NB4 (cell line): ENCODE results near the gene TICRR.

Experiments
- POLR2A ChIP-seq: IDR thresholded peaks from 2 replicates; pipeline ENCODE4 v1.6.1; 2011; ENCODE audit warnings: mild to moderate bottlenecking; ENCODE audit not compliant: insufficient read length; ENCODE audit errors: extremely low read depth
- TF ChIP-seq, protein P1 (sequence below): IDR thresholded peaks from one replicate; pipeline ENCODE4 v1.5.1; 2012; ENCODE audit warnings: low read depth, low read length

DNA sequence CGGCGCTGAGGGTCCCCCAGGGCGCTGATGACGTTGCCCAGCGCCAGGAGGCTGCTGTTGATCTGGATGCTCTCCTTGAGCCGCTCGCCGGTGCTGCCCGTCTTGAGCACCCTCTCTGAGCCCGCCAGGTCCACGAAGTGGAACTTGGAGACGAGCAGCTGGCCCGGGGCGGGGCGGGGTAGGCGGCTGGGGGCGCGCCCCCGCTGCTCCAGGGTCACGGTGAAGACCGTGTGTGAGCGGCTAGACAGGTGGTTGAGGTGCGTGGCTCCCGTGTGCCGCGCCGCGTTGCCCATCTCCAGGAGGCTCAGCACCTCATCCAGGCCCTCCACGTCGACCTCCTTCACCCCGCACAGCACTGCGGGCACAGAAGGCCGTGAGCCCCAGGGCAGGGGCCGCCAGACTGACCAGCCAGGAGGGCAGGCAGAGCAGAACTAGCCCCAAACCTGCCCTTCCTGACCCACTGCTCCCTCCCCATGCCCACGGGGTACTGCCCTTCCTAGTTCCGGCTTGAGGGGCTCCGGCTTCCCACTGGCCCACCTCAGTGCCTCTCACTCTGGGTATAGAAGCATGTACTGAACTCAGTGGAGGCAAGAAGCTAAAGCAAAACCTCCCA lies 73.8 kb downstream of the TICRR start:
- TF ChIP-seq, protein P1, sequence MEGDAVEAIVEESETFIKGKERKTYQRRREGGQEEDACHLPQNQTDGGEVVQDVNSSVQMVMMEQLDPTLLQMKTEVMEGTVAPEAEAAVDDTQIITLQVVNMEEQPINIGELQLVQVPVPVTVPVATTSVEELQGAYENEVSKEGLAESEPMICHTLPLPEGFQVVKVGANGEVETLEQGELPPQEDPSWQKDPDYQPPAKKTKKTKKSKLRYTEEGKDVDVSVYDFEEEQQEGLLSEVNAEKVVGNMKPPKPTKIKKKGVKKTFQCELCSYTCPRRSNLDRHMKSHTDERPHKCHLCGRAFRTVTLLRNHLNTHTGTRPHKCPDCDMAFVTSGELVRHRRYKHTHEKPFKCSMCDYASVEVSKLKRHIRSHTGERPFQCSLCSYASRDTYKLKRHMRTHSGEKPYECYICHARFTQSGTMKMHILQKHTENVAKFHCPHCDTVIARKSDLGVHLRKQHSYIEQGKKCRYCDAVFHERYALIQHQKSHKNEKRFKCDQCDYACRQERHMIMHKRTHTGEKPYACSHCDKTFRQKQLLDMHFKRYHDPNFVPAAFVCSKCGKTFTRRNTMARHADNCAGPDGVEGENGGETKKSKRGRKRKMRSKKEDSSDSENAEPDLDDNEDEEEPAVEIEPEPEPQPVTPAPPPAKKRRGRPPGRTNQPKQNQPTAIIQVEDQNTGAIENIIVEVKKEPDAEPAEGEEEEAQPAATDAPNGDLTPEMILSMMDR, result no peak
- TF ChIP-seq POLR2A, result no peak
